ENCODE measurements around the gene GIT1. TPM values are rescaled to one million over a fixed set of nuclear protein-coding genes. Genes with fewer than 3 reads are reported as not detected.

The GIT1 gene
- total RNA-seq, 1 experiment from 2014 or later: 120 TPM

- Histone ChIP-seq H3K4me1 (ENCODE audit: insufficient read depth, low read length, poor library complexity, severe bottlenecking) (peaks cover 19% of the 10 kb centered on the region), H3K27me3 (replicated peaks; ENCODE audit: insufficient read depth, low read depth, low read length, poor library complexity) (no peaks in the 10 kb centered on the region), H3K9me3 (ENCODE audit: low read depth, low read length, poor library complexity, severe bottlenecking) (no peaks in the 10 kb centered on the region), H3K4me3 (ENCODE audit: low read depth, low read length, poor library complexity, severe bottlenecking) (no peak overlapping the region), H3K27ac (ENCODE audit: low read depth, low read length, poor library complexity, severe bottlenecking) (no peak overlapping the region), H3K36me3 (ENCODE audit: insufficient read depth, low read length, poor library complexity, severe bottlenecking) (peaks cover 40% of the 10 kb centered on the region)
- ChIA-PET POLR2A (ENCODE audit: low non-redundant PET) (no interaction called here), CTCF (interaction anchor here (0.5 to 0.6 kb wide), 2 partner anchors 9 to 446 kb away, joined by 4 to 6 read pairs; no protein-coding TSS in a partner anchor)
- BruUV-seq (replicated peaks): no TSS peak
- no peak for DNase-seq (ENCODE audit: low spot score)
- intact Hi-C loops (cut with micrococcal nuclease; ENCODE audit: unreplicated experiment): no loop called here
- TF ChIP-seq CTCF (conservative IDR thresholded peaks at IDR 0.05; ENCODE audit: low read depth, low read length) (no peak), EZH2 (IDR thresholded peaks at IDR 0.05; ENCODE audit: borderline replicate concordance, low read depth, low read length, poor library complexity, severe bottlenecking) (no peak)
Observed at GRCh38 chr17:29571883-29572681, 17.4 kb downstream of the GIT1 start.

- Histone ChIP-seq H3K4me3 (ENCODE audit: low read depth, low read length, poor library complexity, severe bottlenecking) (no peak overlapping the region), H3K27ac (ENCODE audit: low read depth, low read length, poor library complexity, severe bottlenecking) (no peak overlapping the region), H3K4me1 (ENCODE audit: insufficient read depth, low read length, poor library complexity, severe bottlenecking) (peaks cover 19% of the 10 kb centered on the region), H3K27me3 (replicated peaks; ENCODE audit: insufficient read depth, low read depth, low read length, poor library complexity) (no peaks in the 10 kb centered on the region), H3K36me3 (ENCODE audit: insufficient read depth, low read length, poor library complexity, severe bottlenecking) (peaks cover 35% of the 10 kb centered on the region), H3K9me3 (ENCODE audit: low read depth, low read length, poor library complexity, severe bottlenecking) (no peaks in the 10 kb centered on the region)
- CTCF ChIA-PET: no interaction called here
- TF ChIP-seq CTCF (conservative IDR thresholded peaks at IDR 0.05; ENCODE audit: low read depth, low read length) (no peak), EZH2 (IDR thresholded peaks at IDR 0.05; ENCODE audit: borderline replicate concordance, low read depth, low read length, poor library complexity, severe bottlenecking) (no peak)
- DNase-seq (ENCODE audit: low spot score): no peak
- intact Hi-C loops (cut with micrococcal nuclease; ENCODE audit: unreplicated experiment): no loop called here
- no TSS peak for BruUV-seq (replicated peaks)
- POLR2A ChIA-PET (ENCODE audit: low non-redundant PET): no interaction called here
Observed at GRCh38 chr17:29571486-29571882, 18.0 kb downstream of the GIT1 start.

- intact Hi-C loops (cut with micrococcal nuclease; ENCODE audit: unreplicated experiment): no loop called here
- ChIA-PET CTCF (no interaction called here), POLR2A (ENCODE audit: low non-redundant PET) (no interaction called here)
- TF ChIP-seq CTCF (conservative IDR thresholded peaks at IDR 0.05; ENCODE audit: low read depth, low read length) (no peak), EZH2 (IDR thresholded peaks at IDR 0.05; ENCODE audit: borderline replicate concordance, low read depth, low read length, poor library complexity, severe bottlenecking) (no peak)
- no peak for DNase-seq (ENCODE audit: low spot score)
- no peak overlapping the region for H3K4me3 ChIP-seq (ENCODE audit: low read depth, low read length, poor library complexity, severe bottlenecking)
- peaks cover 19% of the 10 kb centered on the region for H3K4me1 ChIP-seq (ENCODE audit: insufficient read depth, low read length, poor library complexity, severe bottlenecking)
- peaks cover 26% of the 10 kb centered on the region for H3K36me3 ChIP-seq (ENCODE audit: insufficient read depth, low read length, poor library complexity, severe bottlenecking)
- no peaks in the 10 kb centered on the region for H3K9me3 ChIP-seq (ENCODE audit: low read depth, low read length, poor library complexity, severe bottlenecking)
- no peak overlapping the region for H3K27ac ChIP-seq (ENCODE audit: low read depth, low read length, poor library complexity, severe bottlenecking)
- BruUV-seq (replicated peaks): TSS peak; percentile 50
- H3K27me3 ChIP-seq (replicated peaks; ENCODE audit: insufficient read depth, low read depth, low read length, poor library complexity): no peaks in the 10 kb centered on the region
Observed at GRCh38 chr17:29570521-29570920, 18.9 kb downstream of the GIT1 start.

Measured in A673 (cell line).